ENCODE data around the gene CLCN2.

CLCN2 gene

DNA sequence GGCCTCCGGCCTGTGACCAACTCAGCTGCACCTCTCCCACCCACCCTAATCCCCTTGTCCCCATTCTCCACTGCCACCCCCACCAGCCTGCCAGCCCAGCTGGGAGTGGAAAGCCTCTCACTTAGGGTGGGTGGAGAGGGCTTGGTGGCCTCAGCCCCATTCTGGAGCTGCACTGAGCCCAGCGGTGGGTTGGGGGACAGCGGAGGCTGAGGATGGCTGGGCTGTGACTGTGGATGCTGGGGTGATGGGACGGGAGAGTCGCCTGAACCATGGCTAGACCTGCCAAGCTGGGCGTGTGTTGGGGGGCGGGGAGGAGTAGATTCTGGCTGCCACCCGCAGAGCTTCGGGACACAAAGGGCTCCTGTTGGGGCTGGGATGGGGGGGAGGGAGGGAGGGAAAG is 1.8 kb downstream of the CLCN2 start:
- no peak for DNase-seq

- DNase-seq = no peak
These were observed 2.5 kb downstream of the CLCN2 start for GRCh38 chr3:184358921-184359350.

GRCh38 chr3:184358124-184358767 is 3.2 kb downstream of the CLCN2 start:
- DNase-seq = no peak

DNA sequence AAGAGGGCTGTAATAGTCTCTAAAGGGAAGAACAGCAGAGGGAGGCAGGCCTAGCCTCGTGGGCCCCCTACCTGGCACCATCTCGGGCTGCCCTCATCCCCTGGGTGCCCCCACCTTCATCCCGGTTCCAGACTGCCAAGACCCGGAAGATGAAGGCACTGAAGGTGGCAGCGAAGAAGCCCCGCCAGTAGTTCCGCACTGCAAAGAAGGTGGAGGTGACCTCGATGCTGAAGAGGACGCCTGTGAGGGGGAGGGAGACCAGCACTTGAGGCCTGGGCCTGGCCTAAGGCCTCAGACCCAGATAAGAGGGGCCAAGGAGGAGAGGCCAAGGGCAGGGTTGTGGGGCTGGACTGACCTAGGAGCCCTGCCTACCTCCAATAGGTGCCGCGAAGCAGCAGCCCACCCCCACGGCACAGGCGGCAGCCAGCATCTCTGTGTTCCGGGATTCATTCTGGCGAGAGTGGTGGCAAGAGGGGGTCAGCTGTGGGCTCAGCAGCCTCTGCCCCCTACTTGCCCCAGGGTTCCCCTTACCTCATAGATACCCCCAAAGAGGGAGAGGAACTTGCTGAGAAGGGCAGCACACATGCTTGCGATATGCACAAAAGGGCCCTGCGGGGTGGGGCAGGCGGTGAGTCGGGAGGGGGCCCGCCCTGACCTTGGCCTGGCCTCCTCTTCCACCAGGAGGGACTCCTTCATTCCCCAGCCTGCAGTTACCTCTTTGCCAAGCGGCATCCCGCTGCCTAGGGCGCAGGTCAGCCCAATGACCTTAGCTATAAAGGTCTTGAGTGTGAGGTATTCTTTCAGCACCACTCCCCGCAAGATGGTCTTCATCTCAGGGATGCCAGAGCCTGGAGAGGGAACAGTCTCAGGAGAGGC is 3.9 kb downstream of the CLCN2 start:
- DNase-seq = no peak

DNA sequence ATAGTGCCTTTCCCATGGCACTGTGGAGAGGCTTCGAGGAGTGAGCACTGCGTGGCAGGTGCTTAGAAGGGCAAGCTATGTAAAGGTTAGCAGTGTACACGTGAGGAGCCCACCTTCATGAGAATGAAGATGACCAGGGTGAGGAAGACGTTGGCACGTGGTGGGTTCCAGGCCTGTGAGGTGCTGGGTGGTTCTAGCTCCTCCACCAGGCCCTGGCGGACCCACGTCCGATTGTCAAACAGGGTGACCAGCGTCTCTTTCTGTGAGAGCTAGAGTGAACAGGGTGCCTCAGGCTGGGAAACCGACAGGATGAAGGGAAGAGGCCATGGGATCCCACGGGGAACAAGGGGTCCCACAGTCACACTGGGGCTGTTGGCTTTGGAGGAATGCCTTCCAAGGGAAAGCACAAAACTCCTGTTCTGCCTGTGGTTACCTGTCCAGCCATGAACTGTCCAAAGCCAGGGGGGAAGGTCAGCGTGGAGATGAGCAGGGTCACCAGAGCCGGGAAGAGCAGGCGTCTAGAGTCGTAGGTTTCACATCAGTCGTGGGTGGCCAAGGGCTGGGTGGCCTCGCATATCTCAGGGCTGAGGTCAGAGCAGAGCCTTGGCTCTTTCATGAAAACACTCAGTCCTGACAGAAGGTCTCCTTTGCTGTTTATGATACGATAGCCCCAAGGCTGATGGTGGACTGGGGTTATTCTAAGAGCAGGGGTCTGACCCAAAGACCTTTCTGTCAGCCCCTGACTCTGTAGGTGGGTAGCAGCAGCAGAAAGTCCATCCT is 6.0 kb downstream of the CLCN2 start:
- DNase-seq = no peak

- no peak for DNase-seq
These were observed 6.7 kb downstream of the CLCN2 start for GRCh38 chr3:184354754-184355153.

DNA sequence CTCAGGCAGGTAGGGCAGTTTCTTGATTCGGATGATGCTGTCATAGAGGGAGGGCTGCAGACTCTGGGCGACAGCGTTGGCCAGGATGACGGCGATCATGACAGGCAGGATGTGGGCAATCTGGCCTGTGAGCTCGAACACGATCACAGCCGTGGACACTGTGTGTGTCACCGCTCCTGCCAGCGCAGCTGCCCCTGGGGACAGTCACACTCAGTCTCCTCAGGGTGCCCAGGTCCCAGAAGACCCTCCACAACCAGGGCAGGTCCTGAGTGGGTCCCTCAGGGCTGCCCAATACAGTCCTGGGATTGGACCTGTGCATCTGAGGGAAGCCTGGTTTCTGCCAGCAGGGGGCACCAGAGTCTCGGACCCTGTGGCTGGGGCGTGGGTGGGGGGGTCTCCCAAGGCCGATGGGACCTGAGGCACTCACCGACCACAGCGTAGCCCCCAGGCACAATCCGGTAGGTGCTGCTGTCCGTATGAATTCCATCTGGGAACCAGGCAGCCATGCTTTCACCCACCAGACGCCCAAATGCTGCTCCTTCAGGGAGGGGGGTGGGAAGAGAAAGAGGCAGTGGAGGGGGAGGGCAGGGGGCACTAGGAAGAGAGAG is 7.2 kb downstream of the CLCN2 start:
- DNase-seq = peak; percentile 62

GRCh38 chr3:184353546-184353941 is 7.9 kb downstream of the CLCN2 start:
- no peak for DNase-seq

GRCh38 chr3:184352897-184353545 is 8.4 kb downstream of the CLCN2 start:
- no peak for DNase-seq

GRCh38 chr3:184352149-184352785 is 9.1 kb downstream of the CLCN2 start:
- DNase-seq = no peak

DNA sequence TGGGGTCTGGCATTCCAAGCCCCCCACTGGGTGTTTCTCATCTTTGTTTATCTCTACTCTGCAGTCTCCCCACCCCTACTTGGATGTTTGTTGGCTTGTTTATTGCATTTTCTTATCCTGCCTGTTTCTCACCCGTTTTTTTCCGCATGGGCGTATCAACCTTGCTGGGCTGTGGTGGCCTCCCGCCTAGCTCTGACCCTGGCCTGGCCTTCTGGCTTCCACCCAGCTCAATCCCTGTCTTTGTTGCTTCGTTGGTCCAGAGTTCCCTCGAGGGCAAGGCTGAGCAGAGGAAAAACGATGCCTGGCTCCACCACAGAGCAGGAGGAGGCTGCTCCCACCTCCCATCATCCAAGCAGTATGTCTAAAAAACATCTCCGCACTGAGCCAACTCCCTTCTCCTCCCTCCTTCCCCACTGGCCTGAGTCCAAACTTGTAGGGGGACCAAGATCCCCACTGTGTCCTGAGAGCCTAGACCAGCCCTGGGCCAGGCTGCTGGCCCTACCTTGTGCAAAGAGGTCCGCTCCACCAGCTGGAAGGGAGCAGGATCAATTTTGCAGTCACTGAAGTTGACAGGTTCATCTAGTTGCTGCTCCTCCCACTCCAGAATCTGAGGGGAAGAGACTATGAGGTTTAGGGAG is 9.8 kb downstream of the CLCN2 start:
- no peak for DNase-seq

DNA sequence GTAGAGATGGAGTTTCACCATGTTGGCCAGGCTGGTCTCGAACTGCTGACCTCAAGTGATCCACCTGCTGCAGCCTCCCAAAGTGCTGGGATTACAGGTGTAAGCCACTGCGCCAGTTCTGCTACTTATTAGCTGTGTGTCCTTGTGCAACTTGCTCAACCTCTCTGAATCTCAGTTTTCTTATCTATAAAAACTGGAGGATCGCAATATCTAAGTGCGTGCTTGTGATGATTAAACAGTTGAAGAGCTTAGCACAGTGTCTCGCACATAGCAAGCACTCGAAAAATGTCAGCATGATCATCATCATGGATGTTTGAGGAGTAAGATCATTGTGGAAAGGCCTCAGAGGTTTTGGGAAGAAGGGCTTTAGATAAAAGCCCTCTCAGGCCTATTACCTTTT is 10.8 kb downstream of the CLCN2 start:
- no peak for DNase-seq

DNA sequence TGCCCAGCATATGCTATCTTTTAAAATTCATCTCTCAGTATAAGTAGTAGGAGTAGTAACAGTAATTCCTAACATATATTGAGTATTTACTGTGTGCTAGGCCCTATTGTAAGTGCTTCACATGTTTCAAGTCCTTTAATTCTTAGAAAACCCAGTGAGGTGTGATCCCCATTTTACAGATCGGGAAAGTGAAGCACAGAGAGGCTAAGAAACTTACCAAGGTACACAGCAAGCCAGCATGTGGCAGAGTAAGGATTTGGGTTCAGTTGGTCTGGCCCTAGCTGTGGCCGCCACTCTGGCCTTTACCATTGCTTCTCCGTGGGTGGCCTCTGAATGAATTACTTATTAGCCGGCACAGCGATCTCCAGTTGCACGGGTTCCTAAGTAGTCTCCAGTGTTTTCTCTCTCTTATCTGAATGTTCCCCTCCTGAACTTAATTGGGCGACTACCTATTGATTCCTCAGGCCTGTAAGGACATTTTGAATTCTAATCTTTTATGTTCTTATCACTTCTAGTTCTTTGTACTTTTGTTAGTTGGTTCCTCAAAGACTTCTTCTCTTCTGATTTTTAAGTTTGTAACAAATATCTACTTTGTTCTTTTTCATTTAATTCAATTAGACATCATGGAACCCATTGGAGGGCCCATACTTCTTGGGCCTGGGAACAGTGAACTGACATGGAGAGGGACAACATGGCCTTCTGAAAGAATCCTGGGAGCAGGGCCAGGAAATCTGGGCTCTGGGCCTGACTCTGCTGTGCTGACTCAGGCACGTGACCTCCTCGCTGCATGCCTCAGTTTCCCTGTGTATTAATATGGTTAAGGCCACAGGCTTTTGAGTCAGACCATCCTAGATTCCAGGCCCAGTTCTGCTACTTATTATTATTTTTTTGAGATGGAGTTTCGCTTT is 11.6 kb downstream of the CLCN2 start:
- DNase-seq = no peak

GRCh38 chr3:184348057-184348382 is 13.4 kb downstream of the CLCN2 start:
- DNase-seq = no peak

- DNase-seq = no peak
These were observed 13.9 kb downstream of the CLCN2 start for GRCh38 chr3:184347321-184348056.

- DNase-seq = no peak
These were observed 14.8 kb downstream of the CLCN2 start for GRCh38 chr3:184346480-184347190.

- DNase-seq = no peak
These were observed 15.9 kb downstream of the CLCN2 start for GRCh38 chr3:184345317-184346144.

GRCh38 chr3:184344579-184345316 is 16.7 kb downstream of the CLCN2 start:
- DNase-seq = no peak

All from stimulated activated naive CD4-positive, alpha-beta T cell treated with Interleukin-2 at 50 U/mL for 16 hours (primary cell).